GM12878 (cell line): ENCODE data around the gene ANKRD13B.

Experiments used
- ATF3 ChIP-seq: IDR thresholded peaks from 2 replicates; pipeline ENCODE4 v1.6.1; 2011; ENCODE audit warnings: low read depth, mild to moderate bottlenecking, low read length, moderate library complexity, borderline replicate concordance; ENCODE audit errors: extremely low read depth
- CEBPB ChIP-seq, 2 experiments: fragments of 150-350 bp in 1 of 2; IDR thresholded peaks; 2 replicates each; pipeline ENCODE4 v1.6.1; 2012 to 2014; ENCODE audit warnings: low read depth in 2 of 2, low read length in 2 of 2, borderline replicate concordance in 1 of 2, inconsistent platforms in 1 of 2
- CTCF ChIP-seq, 3 experiments: IDR thresholded peaks in 2 of 3; conservative IDR thresholded peaks in 1 of 3; 2 replicates each; pipeline ENCODE4 v1.5.1; 2011; ENCODE audit warnings: low read depth in 3 of 3, low read length in 3 of 3, mild to moderate bottlenecking in 3 of 3, control low read depth in 2 of 3, moderate library complexity in 2 of 3, inconsistent platforms in 1 of 3, mixed read lengths in 1 of 3; ENCODE audit not compliant: control insufficient read depth in 2 of 3, insufficient read depth in 1 of 3; ENCODE audit errors: extremely low read depth in 1 of 3
- E4F1 ChIP-seq: fragments of 450-650 bp; IDR thresholded peaks from 2 replicates; pipeline ENCODE4 v1.6.1; 2018; ENCODE audit warnings: borderline replicate concordance, mild to moderate bottlenecking; ENCODE audit not compliant: partially characterized antibody
- EZH2 ChIP-seq: IDR thresholded peaks from 2 replicates; pipeline ENCODE4 v1.6.1; 2012; ENCODE audit warnings: low read depth, mild to moderate bottlenecking, control low read depth, inconsistent platforms, low read length, borderline replicate concordance; ENCODE audit not compliant: control insufficient read depth
- NFXL1 ChIP-seq: fragments of 450-650 bp; IDR thresholded peaks from 2 replicates; pipeline ENCODE4 v1.6.1; 2017; ENCODE audit warnings: antibody characterized with exemption, mild to moderate bottlenecking, borderline replicate concordance
- RFX5 ChIP-seq: IDR thresholded peaks from 2 replicates; pipeline ENCODE4 v1.6.1; 2011; ENCODE audit warnings: low read depth, low read length, improper control_type of control experiment
- TARDBP ChIP-seq: IDR thresholded peaks from 2 replicates; pipeline ENCODE4 v1.6.1; 2016; ENCODE audit warnings: borderline replicate concordance
- ZBTB33 ChIP-seq: fragments of 450-650 bp; IDR thresholded peaks from 2 replicates; pipeline ENCODE4 v1.6.1; 2017; ENCODE audit warnings: mild to moderate bottlenecking
- TF ChIP-seq, protein P1 (sequence below): fragments of 450-650 bp; IDR thresholded peaks from 2 replicates; pipeline ENCODE4 v1.6.1; 2017; ENCODE audit warnings: antibody characterized with exemption, mild to moderate bottlenecking, moderate library complexity

GRCh38 chr17:29642171-29642611 lies 49.3 kb downstream of the ANKRD13B start:
- no peak for TF ChIP-seq E4F1
- TF ChIP-seq RFX5: no peak
- no peak for TF ChIP-seq EZH2
- TF ChIP-seq CTCF (IDR thresholded peaks at IDR 0.05 in 2 of 3, conservative IDR thresholded peaks at IDR 0.05 in 1 of 3; ENCODE audit: control insufficient read depth in 2 of 3, extremely low read depth in 1 of 3, insufficient read depth in 1 of 3, low read depth in 3 of 3, low read length in 3 of 3): no peak
- no peak for TF ChIP-seq TARDBP
- TF ChIP-seq NFXL1: no peak
- TF ChIP-seq ATF3: no peak
- TF ChIP-seq CEBPB (IDR thresholded peaks at IDR 0.05; ENCODE audit: borderline replicate concordance in 1 of 2, low read depth in 2 of 2, low read length in 2 of 2): no peak
- TF ChIP-seq ZBTB33: no peak
- TF ChIP-seq, protein P1, sequence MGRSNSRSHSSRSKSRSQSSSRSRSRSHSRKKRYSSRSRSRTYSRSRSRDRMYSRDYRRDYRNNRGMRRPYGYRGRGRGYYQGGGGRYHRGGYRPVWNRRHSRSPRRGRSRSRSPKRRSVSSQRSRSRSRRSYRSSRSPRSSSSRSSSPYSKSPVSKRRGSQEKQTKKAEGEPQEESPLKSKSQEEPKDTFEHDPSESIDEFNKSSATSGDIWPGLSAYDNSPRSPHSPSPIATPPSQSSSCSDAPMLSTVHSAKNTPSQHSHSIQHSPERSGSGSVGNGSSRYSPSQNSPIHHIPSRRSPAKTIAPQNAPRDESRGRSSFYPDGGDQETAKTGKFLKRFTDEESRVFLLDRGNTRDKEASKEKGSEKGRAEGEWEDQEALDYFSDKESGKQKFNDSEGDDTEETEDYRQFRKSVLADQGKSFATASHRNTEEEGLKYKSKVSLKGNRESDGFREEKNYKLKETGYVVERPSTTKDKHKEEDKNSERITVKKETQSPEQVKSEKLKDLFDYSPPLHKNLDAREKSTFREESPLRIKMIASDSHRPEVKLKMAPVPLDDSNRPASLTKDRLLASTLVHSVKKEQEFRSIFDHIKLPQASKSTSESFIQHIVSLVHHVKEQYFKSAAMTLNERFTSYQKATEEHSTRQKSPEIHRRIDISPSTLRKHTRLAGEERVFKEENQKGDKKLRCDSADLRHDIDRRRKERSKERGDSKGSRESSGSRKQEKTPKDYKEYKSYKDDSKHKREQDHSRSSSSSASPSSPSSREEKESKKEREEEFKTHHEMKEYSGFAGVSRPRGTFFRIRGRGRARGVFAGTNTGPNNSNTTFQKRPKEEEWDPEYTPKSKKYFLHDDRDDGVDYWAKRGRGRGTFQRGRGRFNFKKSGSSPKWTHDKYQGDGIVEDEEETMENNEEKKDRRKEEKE: no peak
